SW480 (cell line): Measurements from ENCODE around the gene FDX2.
A peak's percentile ranks its signal among the peaks of the same experiment; 100 is the strongest.

Experiments used
- DNase-seq: peaks from one replicate; pipeline ENCODE4 v3.0.0-alpha.2; 2016; ENCODE audit warnings: low spot score

The FDX2 gene

DNA sequence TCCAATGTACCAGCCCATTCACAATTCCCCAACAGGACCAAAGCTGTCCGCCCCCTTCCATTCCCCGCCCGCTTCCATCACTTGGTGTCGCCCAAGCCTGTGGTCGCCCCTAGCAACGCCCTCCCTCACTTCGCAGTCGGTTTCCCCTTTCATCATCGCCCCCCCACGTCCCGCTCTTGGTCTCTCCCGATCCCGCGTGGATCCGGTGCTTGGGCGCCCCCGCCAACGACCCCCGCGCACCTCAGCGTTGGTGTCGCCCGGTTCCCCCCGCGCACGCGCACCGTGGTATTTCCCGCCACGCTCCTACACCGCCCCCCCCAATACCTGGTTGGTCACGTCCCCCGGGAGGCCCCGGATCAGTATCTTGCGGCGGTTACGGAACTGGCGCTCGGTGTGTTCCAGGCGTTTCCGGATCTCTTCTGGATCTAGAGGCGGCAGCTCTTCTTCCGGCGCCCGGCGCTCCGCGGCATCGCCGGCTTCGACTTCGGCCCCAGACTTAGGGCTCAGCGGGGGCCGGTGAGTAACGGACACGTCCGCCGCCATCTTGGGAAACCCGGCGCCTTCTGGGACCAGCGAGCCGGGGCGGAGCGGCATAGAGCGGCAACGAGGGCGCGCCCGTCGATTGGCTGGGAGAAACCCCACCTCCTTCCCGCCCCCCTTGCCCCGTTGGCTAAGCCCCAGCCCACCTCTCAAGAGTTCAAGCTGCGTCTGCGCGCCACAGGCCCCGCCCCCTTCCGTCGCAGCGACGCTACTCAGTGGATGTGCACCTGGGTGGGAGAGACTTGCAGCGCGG lies 17.3 kb upstream of the FDX2 start, which contains the start of gene RAVER1:
TSS of gene RAVER1 (minus strand) at position 565 of the 793 bp plus-strand sequence. CDS start at position 543, 22 bp downstream.
- DNase-seq = peak; percentile 97

DNA sequence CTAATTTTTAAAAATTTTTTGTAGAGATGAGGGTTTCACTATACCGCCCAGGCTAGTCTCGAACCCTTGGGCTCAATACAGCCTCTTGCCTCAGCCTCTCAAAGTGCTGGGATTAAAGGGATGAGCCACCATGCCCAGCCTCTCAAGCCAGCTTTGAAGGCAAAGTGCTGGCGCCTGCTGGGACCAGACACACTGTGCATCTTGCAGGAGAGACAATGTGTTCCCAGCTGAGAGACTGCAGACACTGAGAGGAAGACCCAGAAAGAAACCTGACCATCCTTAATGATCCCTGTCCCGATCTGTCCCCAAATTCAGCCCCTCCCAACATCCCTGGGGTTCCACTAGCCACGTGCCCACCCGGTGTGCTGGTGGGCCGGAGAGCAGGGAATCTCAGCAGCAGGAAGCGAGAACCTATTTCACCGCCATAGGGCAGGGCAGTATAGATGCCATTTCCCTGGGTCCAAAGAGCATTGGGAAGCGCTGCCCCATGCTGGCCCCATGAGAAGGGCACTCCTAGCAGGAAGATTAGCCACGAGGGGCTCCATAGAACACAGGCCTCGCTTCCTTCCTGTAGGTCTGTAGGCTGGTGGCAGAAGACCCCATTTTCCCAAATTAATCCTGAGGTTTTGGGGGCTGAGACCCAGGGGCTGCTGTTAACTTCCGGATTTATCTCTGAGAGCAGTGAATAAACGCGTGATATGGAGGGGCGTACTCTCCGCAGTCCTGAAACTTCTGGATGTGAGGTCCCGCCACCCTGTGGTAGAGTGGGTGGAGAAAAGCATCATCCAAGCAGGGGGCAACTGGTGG lies 16.5 kb upstream of the FDX2 start:
- no peak for DNase-seq

DNA sequence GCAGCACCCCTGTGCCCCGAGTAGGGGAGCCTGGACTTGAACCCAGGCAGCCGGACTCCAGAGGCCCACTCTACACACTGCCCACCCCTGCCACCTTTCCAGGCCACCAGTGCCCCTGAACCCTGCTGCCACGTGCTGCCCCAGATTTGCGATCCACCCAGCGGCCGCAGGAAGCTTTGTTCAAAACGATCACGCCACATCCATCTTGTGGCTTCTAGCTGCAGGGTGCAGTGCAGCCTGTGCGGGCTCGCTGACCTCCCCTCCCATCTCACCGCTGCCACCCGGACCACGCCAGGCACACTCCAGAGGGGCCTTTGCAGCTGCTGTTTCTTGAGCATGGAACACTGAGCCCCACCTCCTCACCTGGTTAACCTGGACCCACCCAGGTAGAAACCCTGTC lies 13.7 kb upstream of the FDX2 start:
- DNase-seq = no peak

DNA sequence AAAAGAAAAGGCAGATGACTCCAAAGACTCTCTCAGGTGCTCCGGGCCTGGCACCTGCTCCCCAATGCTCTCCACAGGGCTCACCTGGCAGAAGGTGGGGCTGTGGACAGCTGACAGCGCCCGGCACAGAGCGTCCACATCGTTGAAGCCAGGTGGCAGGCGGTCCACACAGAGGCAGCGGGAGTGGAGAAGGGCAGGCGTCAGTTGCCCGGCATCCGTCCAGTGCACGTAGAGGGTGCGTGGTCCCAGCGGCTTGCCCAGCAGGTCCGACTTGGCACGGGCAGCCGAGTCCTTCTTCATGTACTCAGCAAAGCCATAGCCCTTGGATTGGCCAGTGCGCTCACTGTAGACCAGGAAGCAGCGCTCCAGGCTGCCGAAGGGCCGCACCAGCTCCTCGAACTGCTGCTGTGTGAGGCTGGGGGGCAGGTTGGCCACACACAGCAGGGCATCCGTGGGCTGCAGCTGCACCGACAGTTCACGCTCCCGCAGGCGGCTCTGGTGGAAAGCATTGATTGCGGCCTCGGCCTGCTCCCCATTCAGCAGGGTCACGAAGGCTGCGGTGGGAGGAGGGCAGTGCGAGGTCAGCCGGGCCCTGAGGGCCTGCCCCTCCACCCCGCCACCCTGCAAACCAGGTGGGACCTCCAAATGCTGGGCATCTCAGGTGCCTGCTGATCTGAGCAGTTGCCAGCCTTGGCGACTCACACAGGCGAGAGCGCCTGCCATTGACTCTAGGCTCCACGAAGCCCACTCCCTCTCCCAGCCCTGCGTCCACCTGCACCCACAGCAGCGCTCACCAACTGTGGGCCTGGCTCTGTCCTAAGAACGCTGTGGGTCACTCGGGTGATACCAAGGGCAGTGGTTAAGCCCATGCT lies 13.0 kb upstream of the FDX2 start:
- DNase-seq = no peak

DNA sequence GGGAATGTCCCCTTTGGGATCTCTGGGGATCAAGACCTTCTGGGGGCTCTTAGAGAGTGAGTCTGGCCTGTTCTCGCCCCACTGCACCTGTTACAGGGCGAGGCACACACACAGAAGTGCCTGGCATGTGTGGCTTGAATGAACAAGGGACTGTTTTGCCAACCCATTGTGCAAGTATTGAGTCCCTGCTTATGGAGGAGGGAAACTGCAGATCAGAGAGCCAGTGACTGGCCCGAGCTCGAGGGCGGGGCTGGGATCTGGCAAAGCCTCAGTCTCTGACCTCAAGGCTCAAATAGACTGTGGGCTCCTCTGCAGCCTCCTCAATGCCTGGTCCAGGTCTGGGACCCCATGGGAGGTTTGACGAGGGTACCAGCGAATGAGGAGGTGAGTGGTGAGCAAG lies 12.0 kb upstream of the FDX2 start:
- no peak for DNase-seq

DNA sequence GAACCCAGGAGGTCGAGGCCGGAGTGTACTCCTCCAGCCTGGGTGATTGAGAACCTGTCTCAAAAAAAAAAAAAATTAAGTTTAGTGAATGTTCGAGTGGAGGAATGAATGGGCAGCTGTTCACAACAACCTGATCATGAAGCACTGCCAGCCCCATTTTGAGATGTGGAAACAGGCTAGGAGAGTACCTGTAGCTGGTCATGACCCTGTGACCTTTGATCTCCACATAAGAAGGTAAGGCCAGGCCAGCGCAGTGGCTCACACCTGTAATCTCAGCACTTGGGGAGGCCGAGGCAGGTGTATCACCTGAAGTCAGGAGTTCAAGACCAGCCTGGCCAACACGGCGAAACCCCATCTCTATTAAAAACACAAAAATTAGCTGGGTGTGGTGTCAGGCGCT lies 9.9 kb upstream of the FDX2 start:
- no peak for DNase-seq

DNA sequence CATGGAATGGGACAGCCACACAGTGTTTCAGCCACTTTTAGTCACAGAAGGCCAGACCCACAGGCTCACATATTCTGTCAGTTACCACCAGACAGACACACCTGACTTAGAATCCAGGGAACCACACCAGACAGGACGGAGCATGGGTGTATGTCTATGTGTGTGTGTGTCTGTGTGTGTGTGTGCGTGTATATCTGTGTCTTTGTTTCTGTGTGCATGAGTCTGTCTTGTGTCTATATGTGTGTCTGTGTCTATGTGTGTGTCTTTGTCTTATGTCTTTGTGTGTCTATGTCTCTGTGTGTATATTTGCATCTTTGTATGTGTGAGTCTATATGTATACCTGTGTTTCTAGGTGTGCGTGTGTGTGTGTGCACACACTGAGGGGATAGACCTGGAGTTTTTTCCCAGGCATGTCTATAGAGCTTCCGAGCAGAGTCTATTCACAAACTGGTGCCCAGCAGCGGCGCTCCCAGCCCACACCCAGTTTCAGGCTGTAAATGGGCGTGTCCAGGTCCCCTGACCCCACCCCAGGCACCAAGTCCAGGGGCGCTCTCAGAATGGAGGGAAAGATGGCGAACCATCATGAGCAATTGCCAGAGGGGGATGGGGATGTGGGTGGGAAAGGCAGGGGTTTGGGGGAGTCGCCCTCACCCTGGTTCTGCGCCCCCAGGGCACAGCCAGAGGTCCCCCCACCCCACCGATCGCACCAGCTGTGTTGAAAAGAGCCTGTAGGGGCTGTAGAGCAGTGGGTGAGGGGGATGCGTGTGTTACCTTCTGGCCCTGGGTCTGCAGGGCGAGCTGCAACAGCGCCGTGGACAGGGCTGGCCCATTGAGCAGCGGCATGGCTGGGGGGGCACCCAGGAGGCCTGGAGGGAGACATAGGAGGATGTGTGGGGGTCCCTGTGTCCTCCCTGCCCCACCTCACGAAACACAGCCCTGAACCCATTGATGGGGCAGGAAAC lies 6.3 kb upstream of the FDX2 start:
- no peak for DNase-seq

DNA sequence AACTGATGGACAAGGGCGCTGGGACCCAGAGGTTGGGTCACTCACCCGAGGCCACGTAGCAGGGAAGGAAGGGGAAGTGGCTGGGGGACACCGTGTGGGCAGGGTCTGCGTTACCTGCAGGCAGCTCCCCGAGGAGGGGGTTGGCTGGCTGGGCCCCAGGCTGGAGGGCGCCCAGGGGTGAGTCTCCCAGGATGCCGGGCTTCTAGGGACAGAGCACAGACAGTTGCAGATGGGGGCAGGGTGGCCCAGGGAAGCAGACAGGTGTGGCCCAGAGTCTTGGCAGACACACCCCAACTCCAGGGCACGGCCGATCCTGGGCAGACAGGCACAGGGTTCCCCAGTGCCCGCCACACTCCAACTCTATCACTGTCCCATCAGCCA lies 5.6 kb upstream of the FDX2 start:
- no peak for DNase-seq

DNA sequence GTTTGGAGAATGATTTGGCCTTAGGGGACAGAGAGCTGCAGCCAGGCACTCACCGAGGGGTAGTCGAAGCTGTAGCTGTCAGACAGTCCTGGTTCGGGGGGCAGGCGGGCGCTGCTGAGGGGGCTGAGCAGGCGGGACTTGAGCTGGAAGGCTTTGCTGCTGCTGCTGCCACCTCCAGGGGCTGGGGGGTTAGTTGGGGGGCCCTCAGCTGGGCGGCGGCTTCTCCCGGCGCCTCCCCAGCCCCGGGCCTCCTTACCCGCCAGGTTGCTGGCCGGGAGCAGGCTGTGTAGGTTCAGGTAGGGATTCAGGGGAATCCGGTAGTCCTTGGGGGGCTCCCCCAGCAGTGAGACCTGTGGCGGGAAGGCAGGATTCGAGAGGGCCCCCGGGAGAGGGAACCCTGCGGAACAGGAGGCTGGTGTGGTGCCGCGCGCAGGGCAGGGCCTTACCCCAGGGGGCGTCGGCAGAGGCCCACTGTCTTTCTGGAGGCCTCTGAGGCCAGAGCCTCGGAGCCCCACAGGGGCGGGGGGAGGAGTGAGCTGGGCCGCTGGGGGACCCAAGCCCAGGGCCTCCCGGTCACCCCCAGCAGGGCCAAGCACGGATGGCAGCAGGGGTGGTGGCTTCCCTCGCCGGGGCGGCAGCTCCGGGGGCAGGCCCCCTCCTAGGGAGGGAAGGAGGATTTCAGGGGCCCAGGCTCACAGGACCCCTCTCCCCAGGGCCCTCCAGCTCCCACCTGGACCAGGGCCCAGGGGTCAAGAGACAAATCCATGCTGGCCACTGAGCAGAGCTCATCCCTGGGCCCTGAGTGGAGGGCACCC lies 5.0 kb upstream of the FDX2 start:
- DNase-seq = no peak

DNA sequence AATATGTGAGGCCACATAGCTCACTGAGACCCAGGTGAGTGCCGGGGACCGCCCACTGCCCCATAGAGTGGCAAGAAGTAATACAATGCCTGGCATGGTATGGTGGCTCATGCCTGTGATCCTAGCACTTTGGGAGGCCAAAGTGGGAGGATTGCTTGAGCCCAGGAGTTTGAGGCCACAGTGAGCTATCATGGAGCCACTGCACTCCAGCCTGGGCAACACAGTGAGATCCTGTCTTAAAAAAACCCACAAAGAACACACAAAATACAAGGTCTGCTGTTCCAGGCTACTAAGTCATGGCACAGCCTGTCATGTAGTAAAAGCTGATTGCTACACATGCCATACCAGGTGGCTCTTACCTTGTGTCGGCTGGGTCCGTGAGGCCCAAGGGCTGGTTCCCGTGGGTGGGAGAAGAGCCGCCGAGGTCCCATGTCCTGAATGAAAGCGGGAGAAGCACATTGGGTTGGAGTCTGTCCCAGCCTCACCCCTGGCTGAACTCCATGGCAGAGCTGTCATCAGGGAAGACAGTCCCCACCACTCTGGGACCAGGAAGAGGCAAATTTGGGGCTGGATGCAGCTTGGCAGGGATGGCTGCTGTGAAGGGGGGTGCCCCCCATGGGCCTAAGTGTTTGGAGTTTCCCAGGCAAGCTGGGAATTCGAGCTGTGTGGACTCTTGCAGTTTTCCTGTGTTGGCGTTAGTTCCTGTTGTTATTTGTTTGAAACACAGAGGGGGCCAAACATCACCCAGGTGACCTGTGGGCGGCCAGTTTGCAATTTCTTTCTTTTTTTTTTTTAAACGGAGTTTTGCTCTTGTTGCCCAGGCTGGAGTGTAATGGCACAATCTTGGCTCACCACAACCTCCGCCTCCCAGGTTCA lies 3.2 kb upstream of the FDX2 start:
- no peak for DNase-seq

DNA sequence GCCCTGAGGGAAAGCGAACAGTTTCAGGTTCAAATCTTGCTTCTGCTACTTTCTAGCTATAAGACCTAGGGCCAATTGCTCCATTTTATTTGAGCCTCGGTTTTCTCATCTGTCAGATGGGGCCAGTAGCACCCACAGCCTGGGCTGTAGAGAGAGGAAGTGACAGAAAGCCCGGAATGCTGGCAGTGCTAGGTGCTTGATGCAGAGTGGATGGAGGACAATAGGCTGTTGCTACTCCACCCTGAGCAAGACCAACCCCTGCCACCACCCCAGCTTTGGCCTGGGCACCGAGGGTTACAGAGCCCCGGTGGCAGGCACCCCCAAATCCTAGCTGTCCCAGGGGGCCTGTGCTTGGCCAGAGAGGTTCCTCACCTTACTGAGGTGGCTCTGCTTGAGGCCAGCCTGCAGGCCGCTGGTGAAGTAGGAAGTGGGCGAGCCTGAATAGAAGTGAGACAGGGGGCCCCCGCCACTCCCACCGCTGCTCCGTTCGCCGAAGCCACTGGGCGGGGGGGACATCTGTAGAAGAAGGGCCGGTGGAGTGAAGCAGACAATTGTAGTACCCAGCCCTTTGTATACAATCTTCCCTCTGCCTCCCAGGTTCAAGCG lies 2.1 kb upstream of the FDX2 start:
- no peak for DNase-seq

DNA sequence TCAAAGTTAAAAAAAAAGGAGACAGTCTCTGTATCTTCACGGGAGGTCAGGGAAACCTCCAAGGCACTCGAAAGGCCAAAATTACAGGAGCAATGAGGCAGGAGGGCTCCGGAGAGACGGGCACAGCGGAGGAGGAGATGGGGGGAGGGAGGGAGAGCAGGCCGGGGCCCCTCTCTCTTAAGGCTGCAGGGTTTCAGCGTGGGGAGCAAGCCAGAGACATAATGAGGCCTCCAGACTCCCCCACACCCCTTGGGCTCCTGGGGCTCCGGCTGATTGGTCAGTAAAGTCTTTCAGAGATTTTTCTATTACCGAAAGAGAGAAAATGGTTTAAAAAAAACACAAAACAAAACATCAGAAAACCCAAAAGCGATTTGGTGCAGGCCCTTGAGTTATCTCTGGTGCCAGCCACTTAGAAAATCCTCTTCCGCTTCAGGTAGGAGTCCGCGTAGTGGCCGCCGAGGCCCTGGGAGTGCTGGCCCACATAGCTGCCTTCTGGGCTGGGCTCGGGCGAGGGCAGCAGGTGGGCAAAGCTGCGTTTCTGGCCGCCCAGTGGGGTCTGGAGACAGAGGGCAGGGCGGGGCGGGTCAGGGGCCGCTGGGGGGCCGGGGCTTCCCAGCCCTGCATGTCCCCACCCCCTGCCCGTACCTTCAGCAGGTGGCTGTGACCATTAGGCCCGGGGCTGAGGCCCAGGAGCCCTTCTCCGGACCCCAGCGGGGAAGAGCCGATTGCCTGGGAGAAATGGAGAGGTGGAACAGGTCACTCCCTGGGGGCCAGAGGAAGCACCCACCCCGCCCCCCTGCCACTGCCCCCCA lies 1.4 kb upstream of the FDX2 start:
- no peak for DNase-seq

DNA sequence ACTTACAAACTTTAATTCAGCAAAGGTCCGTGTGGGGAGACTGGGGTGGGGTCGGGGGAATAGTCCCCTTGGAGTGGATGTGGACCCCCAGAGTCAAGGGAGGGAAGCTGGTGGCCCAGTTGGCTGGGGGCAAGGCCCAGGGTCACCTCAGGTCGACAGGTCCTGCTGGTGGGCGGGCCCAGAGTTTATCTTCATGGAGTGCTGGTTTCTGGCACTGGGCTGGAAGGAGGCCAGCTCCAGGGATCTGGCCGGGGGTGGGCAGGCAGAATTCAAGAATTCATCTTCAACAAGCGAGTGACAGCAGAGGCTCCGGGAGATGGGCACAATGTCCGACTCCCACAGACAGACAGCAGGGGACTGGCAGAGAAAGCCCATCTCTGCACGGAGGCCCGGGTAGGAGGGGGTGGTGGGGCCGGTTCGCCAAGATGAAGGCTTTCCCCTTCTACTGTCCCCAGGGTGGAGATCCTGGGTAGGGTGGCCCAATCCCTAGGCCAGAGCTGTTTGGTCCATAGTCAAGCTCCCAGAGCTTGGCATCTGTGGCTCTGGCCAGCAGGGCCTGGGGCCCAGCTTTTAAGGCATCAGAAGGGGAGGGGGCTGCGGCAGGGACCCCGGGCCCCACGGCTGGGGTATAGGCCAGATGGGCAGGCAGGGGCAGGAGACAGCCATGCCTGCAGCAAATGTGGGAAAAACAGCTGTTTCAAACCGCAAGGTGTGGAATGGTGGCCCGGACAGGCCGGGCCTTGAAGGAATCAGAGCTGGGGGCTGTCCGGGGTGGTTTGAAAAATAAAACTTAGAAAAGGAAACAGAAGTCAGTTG lies 622 bp upstream of the FDX2 start:
- DNase-seq = no peak

DNA sequence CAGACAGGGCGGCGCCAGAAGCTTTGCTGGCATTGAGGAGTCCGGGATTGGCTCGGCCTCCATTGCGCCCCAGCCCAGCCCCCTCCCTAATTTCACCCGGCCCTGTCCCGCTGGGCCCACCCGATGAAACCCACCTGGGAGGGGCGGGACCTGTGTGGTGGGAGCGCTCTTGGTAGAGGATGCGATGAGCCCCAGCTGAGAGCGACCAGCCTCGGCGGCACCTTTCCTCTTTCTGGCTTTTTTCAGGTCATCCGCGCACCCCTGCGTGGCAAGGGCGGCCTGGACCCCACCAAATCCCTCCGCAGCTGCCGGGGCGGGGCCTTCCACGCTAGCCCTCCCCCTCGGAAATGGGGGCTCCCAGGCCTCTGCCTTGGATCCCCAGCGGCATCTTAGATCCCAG lies 6.4 kb downstream of the FDX2 start, which contains the start of gene ZGLP1:
TSS of gene ZGLP1 (minus strand) at position 393 of the 400 bp plus-strand sequence.
- DNase-seq = no peak

DNA sequence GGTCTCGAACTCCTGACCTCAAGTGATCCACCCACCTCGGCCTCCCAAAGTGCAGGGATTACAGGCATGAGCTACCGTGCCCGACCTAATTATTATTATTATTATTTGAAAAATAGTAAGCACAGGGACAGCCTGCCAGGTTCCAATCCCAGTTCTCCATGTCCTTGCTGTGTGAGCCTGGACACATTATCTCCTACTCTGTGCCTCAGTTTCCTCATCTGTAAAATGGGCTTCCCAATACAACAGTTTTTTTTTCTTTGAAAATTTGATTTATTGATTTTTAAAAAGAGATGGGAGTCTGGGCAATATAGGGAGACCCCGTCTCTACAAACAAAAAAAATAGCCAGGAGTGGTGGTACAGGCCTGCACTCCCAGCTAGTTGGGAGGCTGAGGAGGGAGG lies 9.5 kb downstream of the FDX2 start:
- DNase-seq = no peak

DNA sequence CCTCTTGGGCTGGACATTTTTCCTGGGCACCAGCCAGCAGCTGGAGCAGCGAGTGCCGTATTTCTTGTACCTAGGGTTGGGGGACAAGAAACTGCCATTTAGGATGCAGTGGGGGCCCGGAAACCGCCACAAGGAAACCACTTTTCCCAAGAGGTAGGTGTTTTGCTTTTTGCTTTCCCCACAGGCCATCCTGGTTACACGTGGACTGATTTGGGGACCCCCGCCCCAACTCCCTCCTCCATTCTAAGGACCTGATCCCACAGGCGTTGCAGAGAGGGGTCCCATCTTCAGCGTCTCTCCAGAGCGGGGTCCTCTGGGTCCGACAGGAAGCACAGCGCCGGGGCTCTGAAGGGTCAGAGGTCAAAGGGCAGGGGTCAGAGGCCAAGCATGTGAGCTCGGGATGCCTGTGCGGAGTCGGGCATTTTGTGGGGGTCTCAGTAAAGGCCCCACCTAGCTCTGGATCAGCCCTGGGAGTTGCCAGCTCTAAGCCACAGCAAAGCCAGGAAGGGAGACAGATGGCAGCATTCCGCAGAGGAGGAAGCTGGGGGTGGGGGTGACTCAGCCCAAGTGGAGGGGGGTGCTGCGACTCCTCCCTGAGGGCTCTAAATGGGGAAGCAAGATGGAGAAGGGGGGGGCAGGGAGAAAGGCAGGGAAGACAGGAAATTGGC lies 10.5 kb downstream of the FDX2 start:
- no peak for DNase-seq
